Activated naive CD8-positive, alpha-beta T cell treated with anti-CD3 and anti-CD28 coated beads, Interleukin-2, amount 50 U/mL, for 24 hours (primary cell): Measurements from ENCODE around the gene IGLON5.

Experiments
- ATAC-seq: fragments of 150-1000 bp; cut with Tn5 transposase; one replicate; pipeline ENCODE4 v1.10.0; 2021
- DNase-seq: peaks from one replicate; pipeline ENCODE4 v3.0.0; 2021
- H3K27ac Mint-ChIP-seq: one replicate; pipeline ENCODE4 v1.8.0; 2021; ENCODE audit warnings: mild to moderate bottlenecking, mixed read lengths
- H3K27me3 Mint-ChIP-seq: one replicate; pipeline ENCODE4 v1.8.0; 2021; ENCODE audit warnings: mixed read lengths
- H3K36me3 Mint-ChIP-seq: one replicate; pipeline ENCODE4 v1.8.0; 2021; ENCODE audit warnings: low read depth, mixed read lengths
- H3K4me1 Mint-ChIP-seq: one replicate; pipeline ENCODE4 v1.8.0; 2021; ENCODE audit warnings: mixed read lengths
- H3K4me3 Mint-ChIP-seq: one replicate; pipeline ENCODE4 v1.8.0; 2021; ENCODE audit warnings: mild to moderate bottlenecking, moderate library complexity, mixed read lengths
- H3K9me3 Mint-ChIP-seq: one replicate; pipeline ENCODE4 v1.8.0; 2021; ENCODE audit warnings: mixed read lengths

The IGLON5 gene

DNA sequence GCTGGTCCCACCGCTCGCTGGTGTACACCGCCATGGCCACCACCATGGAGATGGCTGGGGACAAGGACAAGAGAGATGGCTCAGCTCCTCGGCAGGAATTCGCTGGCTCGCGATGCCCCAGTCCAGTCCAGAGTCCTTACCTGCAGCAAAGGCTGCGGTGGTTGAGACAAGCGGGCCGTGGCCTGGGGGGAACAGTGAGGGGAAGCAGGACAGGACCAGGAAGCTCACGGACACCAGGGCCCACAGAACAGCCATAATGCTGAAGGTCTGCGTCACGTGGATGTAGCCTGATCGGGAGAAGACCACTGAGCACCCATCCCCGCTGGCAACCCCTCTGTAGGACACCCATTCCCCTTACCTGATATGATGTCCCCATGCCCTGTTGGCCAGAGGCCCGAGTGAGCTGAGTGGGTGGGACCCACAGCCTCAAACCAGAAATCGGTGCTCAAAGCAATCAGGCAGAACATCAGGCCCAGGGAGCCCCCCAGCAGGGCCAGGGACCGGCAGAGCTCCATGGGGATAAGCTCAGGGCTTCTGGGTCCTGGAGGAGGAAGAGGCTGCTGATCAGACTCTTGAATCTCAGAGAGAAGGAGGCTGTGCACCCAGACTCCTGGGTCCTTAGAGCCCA is 60.7 kb downstream of the IGLON5 start:
- no peak for ATAC-seq
- DNase-seq, result peak; percentile 34
- Mint-ChIP-seq H3K27me3 (peaks cover 2% of the 10 kb centered on the region), H3K36me3 (peaks cover 33% of the 10 kb centered on the region), H3K9me3 (peaks cover 7% of the 10 kb centered on the region), H3K4me1 (peaks cover 73% of the 10 kb centered on the region), H3K4me3 (peak overlapping the region; percentile 100), H3K27ac (peak overlapping the region; percentile 92)

DNA sequence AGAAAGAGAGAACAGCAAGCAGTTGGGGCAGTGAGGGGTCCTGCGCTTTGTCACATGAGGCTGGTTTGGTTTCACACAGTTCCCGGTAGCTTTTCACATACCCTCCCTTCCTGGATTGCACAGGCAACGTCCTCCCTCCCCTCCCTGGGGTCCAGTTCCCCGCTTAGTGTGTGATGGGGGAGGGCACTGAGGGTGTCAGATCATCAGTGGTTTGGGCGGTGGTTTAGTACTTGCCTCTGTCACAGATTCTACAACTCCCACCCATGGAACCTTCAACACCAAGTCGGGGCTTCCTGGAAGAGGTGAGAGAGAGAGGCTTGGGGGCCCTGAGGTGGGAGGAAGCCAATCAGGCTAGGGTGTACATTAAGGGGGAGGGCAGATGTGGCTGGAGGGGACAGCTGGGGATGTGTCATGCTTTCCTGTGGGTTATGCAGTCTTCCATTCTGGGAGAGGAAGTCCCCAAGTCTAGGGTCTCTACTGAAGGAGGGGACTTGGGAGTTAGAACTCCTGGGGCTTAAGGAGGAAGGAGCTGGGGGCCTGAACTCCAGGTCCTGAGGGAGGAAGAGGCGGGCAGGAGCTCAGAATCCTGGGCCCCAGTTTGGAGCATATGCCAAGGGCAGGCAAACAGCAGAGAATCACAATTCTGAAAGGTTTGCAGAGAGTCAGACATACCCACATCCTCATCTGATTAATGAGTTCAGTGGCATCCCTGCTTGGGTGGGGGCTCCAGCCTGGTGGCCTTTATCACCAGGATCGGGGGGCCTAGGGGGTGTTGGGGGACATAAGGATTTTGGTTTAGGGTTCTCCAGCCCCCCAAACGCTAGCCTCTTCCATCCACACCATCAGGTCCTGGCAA is 61.4 kb downstream of the IGLON5 start, which contains the start of gene NKG7:
TSS of gene NKG7 (minus strand) at position 6 of the 856 bp plus-strand sequence. CDS start 119 bp downstream, outside the sequence.
- Mint-ChIP-seq H3K4me3 (peak within 1 kb of the TSS; percentile 100), H3K4me1 (peaks cover 71% of the 10 kb centered on the region), H3K9me3 (peaks cover 7% of the 10 kb centered on the region), H3K27me3 (peaks cover 2% of the 10 kb centered on the region), H3K36me3 (peaks cover 28% of the 10 kb centered on the region), H3K27ac (peak within 1 kb of the TSS; percentile 92)
- DNase-seq, result peak; percentile 86
- peak; percentile 82 for ATAC-seq

DNA sequence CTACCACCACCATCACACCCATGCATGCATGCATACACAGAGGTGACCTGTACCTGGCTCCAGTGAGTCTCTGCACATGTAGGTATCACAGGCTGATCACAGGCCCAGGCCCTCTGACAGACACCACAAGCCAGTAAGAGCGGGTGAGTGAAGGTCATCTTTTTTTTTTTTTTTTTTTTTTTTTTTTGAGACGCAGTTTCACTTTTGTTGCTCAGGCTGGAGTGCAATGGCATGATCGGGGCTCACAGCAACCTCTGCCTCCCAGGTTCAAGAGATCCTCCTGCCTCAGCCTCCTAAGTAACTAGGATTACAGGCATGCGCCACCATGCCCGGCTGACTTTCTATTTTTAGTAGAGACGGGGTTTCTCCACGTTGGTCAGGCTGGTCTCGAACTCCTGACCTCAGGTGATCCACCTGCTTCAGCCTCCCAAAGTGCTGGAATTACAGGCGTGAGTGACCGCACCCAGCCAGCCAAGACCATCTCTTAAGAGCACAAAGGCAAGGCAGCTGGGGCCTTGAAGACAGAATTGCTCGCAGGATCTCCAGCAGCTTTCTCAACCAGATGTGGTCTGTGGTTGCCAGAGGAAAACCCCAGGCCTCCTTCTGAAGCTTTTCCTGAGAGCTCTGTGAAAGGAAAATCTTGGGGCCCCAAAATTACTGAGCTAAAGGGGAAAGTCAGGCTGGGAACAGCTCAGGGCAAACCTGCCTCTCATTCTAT is 64.2 kb downstream of the IGLON5 start:
- Mint-ChIP-seq H3K4me1 (peaks cover 73% of the 10 kb centered on the region), H3K36me3 (peaks cover 15% of the 10 kb centered on the region), H3K27ac (peak overlapping the region; percentile 92), H3K27me3 (peaks cover 2% of the 10 kb centered on the region), H3K4me3 (peak overlapping the region; percentile 66), H3K9me3 (peaks cover 7% of the 10 kb centered on the region)
- peak; percentile 73 for DNase-seq
- peak; percentile 44 for ATAC-seq

DNA sequence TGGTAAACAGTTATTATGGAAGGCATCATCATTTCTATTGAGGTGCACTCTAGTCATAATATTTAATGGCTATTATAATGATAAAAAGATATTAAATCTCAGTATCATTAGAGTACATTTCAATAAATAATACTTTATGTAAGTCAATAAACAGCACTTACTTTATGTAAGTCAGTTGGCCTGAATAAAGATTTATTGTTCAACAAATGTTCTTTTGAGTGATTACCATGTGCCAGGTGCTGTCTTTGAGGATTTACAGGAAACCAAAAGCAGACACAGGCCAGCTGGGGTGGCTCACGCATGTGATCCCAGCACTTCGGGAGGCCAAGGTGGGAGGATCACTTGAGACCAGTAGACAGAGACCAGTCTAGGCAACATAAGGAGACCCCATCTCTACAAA is 66.0 kb downstream of the IGLON5 start:
- peaks cover 72% of the 10 kb centered on the region for H3K4me1 Mint-ChIP-seq
- no peak for ATAC-seq
- H3K27ac Mint-ChIP-seq, result no peak overlapping the region
- H3K36me3 Mint-ChIP-seq, result peaks cover 5% of the 10 kb centered on the region
- DNase-seq, result no peak
- H3K4me3 Mint-ChIP-seq, result no peak overlapping the region
- H3K9me3 Mint-ChIP-seq, result peaks cover 7% of the 10 kb centered on the region
- H3K27me3 Mint-ChIP-seq, result peaks cover 2% of the 10 kb centered on the region

- H3K36me3 Mint-ChIP-seq, result no peaks in the 10 kb centered on the region
- H3K27me3 Mint-ChIP-seq, result no peaks in the 10 kb centered on the region
- peaks cover 47% of the 10 kb centered on the region for H3K4me1 Mint-ChIP-seq
- DNase-seq, result peak; percentile 7
- ATAC-seq, result no peak
- peak overlapping the region; percentile 49 for H3K27ac Mint-ChIP-seq
- H3K9me3 Mint-ChIP-seq, result no peaks in the 10 kb centered on the region
- H3K4me3 Mint-ChIP-seq, result no peak overlapping the region
These were observed 68.9 kb downstream of the IGLON5 start for GRCh38 chr19:51380379-51380778.
